IPS-11a (cell line): ENCODE measurements around the gene ACSM6.

Source experiments
- H3K4me3 ChIP-seq: one replicate; pipeline ENCODE4 v1.5.1; 2013; ENCODE audit warnings: low read depth, low read length, control low read depth

Gene ACSM6

DNA sequence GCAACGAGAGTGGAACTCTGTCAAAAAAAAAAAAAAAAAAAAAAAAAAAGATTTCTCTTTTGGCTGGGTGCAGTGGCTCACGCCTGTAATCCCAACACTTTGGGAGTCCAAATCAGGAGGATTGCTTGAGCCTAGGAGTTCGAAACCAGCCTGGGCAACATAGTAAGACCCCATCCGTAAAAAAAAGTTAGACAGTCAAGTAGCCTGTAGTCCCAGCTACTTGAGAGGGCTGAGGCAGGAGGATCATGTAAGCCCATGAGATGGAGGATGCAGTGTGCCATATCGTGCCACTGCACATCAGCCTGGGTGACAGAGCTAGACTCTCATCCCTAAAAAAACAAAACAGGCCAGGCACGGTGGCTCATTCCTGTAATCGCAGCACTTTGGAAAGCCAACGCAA is 71.5 kb downstream of the ACSM6 start:
- H3K4me3 ChIP-seq: no peak overlapping the region

- H3K4me3 ChIP-seq: no peak overlapping the region
These were observed 72.6 kb downstream of the ACSM6 start for GRCh38 chr10:95266674-95267095.

GRCh38 chr10:95267251-95267650 is 73.2 kb downstream of the ACSM6 start:
- no peak overlapping the region for H3K4me3 ChIP-seq

- no peak overlapping the region for H3K4me3 ChIP-seq
These were observed 74.4 kb downstream of the ACSM6 start for GRCh38 chr10:95268438-95268837.

DNA sequence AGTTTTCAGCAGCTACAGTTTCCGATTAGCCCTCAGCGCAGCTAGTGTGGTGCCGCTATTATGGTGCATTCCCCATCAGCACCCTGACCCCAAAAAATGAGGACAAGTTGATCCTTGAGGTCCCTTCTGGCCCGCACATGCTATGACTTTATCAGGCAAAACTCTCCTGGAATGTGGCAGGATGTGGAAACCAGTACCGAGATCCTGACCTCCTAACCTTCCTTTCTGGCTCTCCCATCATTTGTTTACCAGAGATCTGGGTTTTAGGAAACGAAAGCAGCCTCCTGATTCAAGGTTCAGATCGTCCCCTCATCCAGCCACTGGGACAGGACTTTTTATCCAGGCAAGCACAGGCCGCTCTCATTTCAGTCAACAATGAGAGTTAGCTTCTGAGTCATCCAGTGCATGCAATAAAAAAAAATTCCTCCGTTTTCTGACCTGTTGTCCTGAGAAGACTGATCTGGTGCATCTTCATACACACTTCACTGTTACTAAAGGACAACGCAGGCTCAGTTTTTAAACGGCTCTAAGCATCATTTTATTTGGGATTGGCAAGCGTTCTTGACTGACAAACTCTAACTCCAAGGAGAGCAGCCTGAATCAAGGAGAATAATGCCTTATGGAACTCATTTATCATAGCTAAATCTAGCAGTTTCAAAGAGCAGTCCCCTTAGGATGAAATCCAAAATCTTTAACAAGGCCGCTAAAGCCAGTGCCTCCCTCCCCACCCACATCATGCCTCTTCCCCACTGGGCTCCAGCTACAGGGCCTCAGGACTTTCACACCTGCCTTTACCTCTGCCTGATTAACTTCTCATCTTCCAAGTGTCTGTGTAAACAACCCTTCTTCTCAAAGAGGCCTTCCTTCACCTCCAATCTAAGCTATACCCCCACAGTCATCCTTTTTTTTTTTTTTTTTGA is 79.6 kb downstream of the ACSM6 start:
- H3K4me3 ChIP-seq: no peak overlapping the region

GRCh38 chr10:95275726-95276366 is 81.8 kb downstream of the ACSM6 start:
- H3K4me3 ChIP-seq: no peak overlapping the region

- no peak overlapping the region for H3K4me3 ChIP-seq
These were observed 82.5 kb downstream of the ACSM6 start for GRCh38 chr10:95276367-95277200.

- H3K4me3 ChIP-seq: no peak overlapping the region
These were observed 83.1 kb downstream of the ACSM6 start for GRCh38 chr10:95277201-95277570.

- no peak overlapping the region for H3K4me3 ChIP-seq
These were observed 83.6 kb downstream of the ACSM6 start for GRCh38 chr10:95277614-95278013.
